DND-41 (cell line): ENCODE results near the gene S1PR1.

ENCODE experiments used
- ATAC-seq: fragments of 200-7000 bp; cut with Tn5 transposase; 3 replicates; pipeline ENCODE4 v1.9.1; 2021; ENCODE audit warnings: low read depth; ENCODE audit not compliant: insufficient read depth
- DNase-seq: peaks from one replicate; pipeline ENCODE4 v3.0.0-alpha.2; 2020
- H2AFZ ChIP-seq: 2 replicates; pipeline ENCODE4 v1.6.0; 2012; ENCODE audit warnings: low read depth, low read length
- H3K27ac ChIP-seq: 2 replicates; pipeline ENCODE4 v1.5.1; 2012; ENCODE audit warnings: low read length, inconsistent platforms
- H3K27me3 ChIP-seq: fragments of 200-600 bp; sonication (generic); 2 replicates; pipeline ENCODE4 v1.6.0; 2012; ENCODE audit warnings: low read length, mild to moderate bottlenecking, inconsistent platforms; ENCODE audit not compliant: insufficient read depth, poor library complexity
- H3K36me3 ChIP-seq: 2 replicates; pipeline ENCODE4 v1.5.1; 2012; ENCODE audit warnings: low read length, inconsistent platforms; ENCODE audit not compliant: insufficient read depth
- H3K4me1 ChIP-seq: 2 replicates; pipeline ENCODE4 v1.5.1; 2012; ENCODE audit warnings: mild to moderate bottlenecking, low read length; ENCODE audit not compliant: insufficient read depth
- H3K4me2 ChIP-seq: 2 replicates; pipeline ENCODE4 v1.6.0; 2012; ENCODE audit warnings: mild to moderate bottlenecking, moderate library complexity, low read length, inconsistent platforms; ENCODE audit not compliant: insufficient read depth
- H3K4me3 ChIP-seq, 2 experiments: fragments of 200-600 bp in 1 of 2; shearing (Covaris generic) in 1 of 2; 2 replicates each; pipeline ENCODE4 v1.5.1; 2012 to 2016; ENCODE audit warnings: inconsistent platforms in 2 of 2, low read length in 2 of 2, mild to moderate bottlenecking in 2 of 2, low read depth in 1 of 2, moderate library complexity in 1 of 2
- H3K79me2 ChIP-seq: 2 replicates; pipeline ENCODE4 v1.6.0; 2012; ENCODE audit warnings: low read length, inconsistent platforms; ENCODE audit not compliant: insufficient read depth
- H3K9ac ChIP-seq: 2 replicates; pipeline ENCODE4 v1.6.0; 2012; ENCODE audit warnings: low read depth, mild to moderate bottlenecking, inconsistent platforms, low read length, moderate library complexity
- H3K9me3 ChIP-seq: 2 replicates; pipeline ENCODE4 v1.5.1; 2012; ENCODE audit warnings: low read length, moderate library complexity, mild to moderate bottlenecking, inconsistent platforms; ENCODE audit not compliant: insufficient read depth, severe bottlenecking
- H4K20me1 ChIP-seq: 2 replicates; pipeline ENCODE4 v1.6.0; 2012; ENCODE audit warnings: low read length; ENCODE audit not compliant: insufficient read depth
- CTCF ChIP-seq: IDR thresholded peaks from 2 replicates; pipeline ENCODE4 v1.5.1; 2012; ENCODE audit warnings: borderline replicate concordance, low read length, moderate library complexity, mild to moderate bottlenecking; ENCODE audit not compliant: poor library complexity, severe bottlenecking; ENCODE audit errors: extremely low read depth
- EZH2 ChIP-seq: IDR thresholded peaks from 3 replicates; pipeline ENCODE4 v1.6.1; 2012; ENCODE audit warnings: borderline replicate concordance, low read depth, mild to moderate bottlenecking, moderate library complexity, low read length, inconsistent platforms; ENCODE audit not compliant: severe bottlenecking

Gene S1PR1

DNA sequence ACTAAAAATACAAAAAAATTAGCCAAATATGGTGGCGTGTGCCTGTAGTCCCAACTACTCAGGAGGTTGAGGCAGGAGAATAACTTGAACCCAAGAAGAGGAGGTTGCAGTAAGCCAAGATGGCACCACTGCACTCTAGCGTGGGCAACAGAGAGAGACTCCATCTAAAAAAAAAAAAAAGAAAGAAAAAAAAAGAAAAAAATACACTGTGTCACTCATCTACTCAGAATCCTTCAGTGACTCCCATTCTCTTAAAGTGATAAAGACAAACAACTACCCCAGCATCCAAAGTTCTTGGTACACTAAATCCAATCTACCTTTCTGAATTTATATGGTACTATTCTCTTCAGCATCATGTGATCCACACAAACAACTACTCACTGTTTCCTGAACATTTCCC is 40.2 kb upstream of the S1PR1 start:
- H2AFZ ChIP-seq = no peak overlapping the region
- no peak overlapping the region for H3K9ac ChIP-seq
- no peaks in the 10 kb centered on the region for H3K4me1 ChIP-seq
- no peak overlapping the region for H3K4me3 ChIP-seq
- no peak for ATAC-seq
- TF ChIP-seq EZH2 (no peak), CTCF (no peak)
- H3K79me2 ChIP-seq = no peaks in the 10 kb centered on the region
- H3K27me3 ChIP-seq = no peaks in the 10 kb centered on the region
- no peak for DNase-seq
- H3K9me3 ChIP-seq = no peaks in the 10 kb centered on the region
- no peaks in the 10 kb centered on the region for H3K36me3 ChIP-seq
- H3K4me2 ChIP-seq = no peak overlapping the region
- no peaks in the 10 kb centered on the region for H4K20me1 ChIP-seq
- H3K27ac ChIP-seq = no peak overlapping the region

DNA sequence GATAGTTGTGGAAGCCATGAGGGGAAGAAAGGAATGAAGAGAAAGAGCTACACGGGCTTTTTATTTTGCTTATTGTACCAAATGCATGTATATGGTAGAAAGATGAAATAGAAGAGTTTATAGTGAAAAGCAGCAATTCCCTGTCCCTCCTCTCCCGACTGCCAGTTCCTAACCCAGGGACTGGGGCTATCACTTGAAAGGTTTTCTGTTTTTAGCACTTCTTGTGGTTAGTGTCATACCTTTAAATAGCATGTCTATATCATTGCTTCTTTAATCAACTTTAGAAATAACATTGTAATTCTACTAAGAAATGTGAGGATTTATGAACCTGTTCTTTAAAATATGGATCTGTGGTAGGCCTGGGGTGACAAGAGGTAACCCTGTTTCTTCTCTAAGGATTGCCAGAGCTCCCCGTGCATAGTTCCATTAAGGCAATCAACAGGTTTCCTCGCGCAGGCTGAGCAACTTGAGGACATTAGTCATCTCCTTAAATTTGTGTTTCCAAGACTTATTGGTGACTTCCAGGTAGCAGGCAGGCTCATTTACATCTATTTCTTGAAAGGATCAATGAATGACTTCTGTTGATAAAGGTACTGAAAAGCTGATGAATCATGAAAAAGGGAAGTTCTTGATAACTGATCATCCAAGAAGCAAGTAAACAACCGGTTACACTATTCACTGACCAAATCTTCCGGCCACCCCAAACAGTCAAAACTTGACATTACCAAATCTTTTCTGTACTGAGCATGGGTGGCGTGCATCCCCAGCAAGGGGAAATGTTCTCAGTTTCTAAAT is 37.8 kb upstream of the S1PR1 start:
- no peak overlapping the region for H3K4me2 ChIP-seq
- H3K79me2 ChIP-seq = no peaks in the 10 kb centered on the region
- TF ChIP-seq EZH2 (no peak), CTCF (no peak)
- no peaks in the 10 kb centered on the region for H3K4me1 ChIP-seq
- no peak overlapping the region for H3K4me3 ChIP-seq
- H3K9ac ChIP-seq = no peak overlapping the region
- H4K20me1 ChIP-seq = no peaks in the 10 kb centered on the region
- no peaks in the 10 kb centered on the region for H3K9me3 ChIP-seq
- H2AFZ ChIP-seq = no peak overlapping the region
- no peaks in the 10 kb centered on the region for H3K36me3 ChIP-seq
- ATAC-seq = no peak
- H3K27me3 ChIP-seq = no peaks in the 10 kb centered on the region
- H3K27ac ChIP-seq = no peak overlapping the region
- no peak for DNase-seq

- no peaks in the 10 kb centered on the region for H3K27me3 ChIP-seq
- H3K9ac ChIP-seq = no peak overlapping the region
- H3K4me2 ChIP-seq = no peak overlapping the region
- no peaks in the 10 kb centered on the region for H3K4me1 ChIP-seq
- no peaks in the 10 kb centered on the region for H4K20me1 ChIP-seq
- H2AFZ ChIP-seq = no peak overlapping the region
- no peak overlapping the region for H3K27ac ChIP-seq
- DNase-seq = no peak
- H3K79me2 ChIP-seq = no peaks in the 10 kb centered on the region
- ATAC-seq = no peak
- no peak overlapping the region for H3K4me3 ChIP-seq
- no peaks in the 10 kb centered on the region for H3K9me3 ChIP-seq
- no peak for TF ChIP-seq EZH2
- TF ChIP-seq CTCF = no peak
- no peaks in the 10 kb centered on the region for H3K36me3 ChIP-seq
Observed at GRCh38 chr1:101199637-101199982, 37.2 kb upstream of the S1PR1 start.
